Parathyroid adenoma (tissue), 2 donors: Measurements from ENCODE around the gene ZNF462.

Experiments
- H2AFZ ChIP-seq: fragments of 300-600 bp; sonication (generic); one replicate; pipeline ENCODE4 v1.7.0; 2017; ENCODE audit warnings: antibody characterized with exemption, mild to moderate bottlenecking
- H3K27ac ChIP-seq: fragments of 300-600 bp; sonication (generic); one replicate; pipeline ENCODE4 v1.7.0; 2017
- H3K27me3 ChIP-seq: fragments of 300-600 bp; sonication (generic); one replicate; pipeline ENCODE4 v1.7.0; 2017; ENCODE audit warnings: low read length; ENCODE audit not compliant: control insufficient read depth, insufficient read depth
- H3K36me3 ChIP-seq: fragments of 300-600 bp; sonication (generic); one replicate; pipeline ENCODE4 v1.7.0; 2017; ENCODE audit warnings: low read length; ENCODE audit not compliant: control insufficient read depth, insufficient read depth
- H3K4me1 ChIP-seq: fragments of 300-600 bp; sonication (generic); one replicate; pipeline ENCODE4 v1.7.0; 2017; ENCODE audit warnings: control low read depth
- H3K4me2 ChIP-seq: fragments of 300-600 bp; sonication (generic); one replicate; pipeline ENCODE4 v1.7.0; 2017; ENCODE audit warnings: low read length
- H3K4me3 ChIP-seq: fragments of 300-600 bp; sonication (generic); one replicate; pipeline ENCODE4 v1.7.0; 2017; ENCODE audit warnings: low read depth, low read length
- H3K79me2 ChIP-seq: fragments of 300-600 bp; sonication (generic); one replicate; pipeline ENCODE4 v1.7.0; 2017; ENCODE audit warnings: control low read depth
- H3K9ac ChIP-seq: fragments of 300-600 bp; sonication (generic); one replicate; pipeline ENCODE4 v1.7.0; 2017; ENCODE audit warnings: mild to moderate bottlenecking
- H3K9me3 ChIP-seq: fragments of 300-600 bp; sonication (generic); one replicate; pipeline ENCODE4 v1.7.0; 2017; ENCODE audit warnings: low read length; ENCODE audit not compliant: control insufficient read depth
- CTCF ChIP-seq: fragments of 300-600 bp; sonication (generic); IDR thresholded peaks from one replicate; pipeline ENCODE4 v1.7.0; 2017; ENCODE audit warnings: antibody characterized with exemption, mild to moderate bottlenecking
- donor health status: primary hyperparathyroidism.

The ZNF462 gene

GRCh38 chr9:107046692-107047091 lies 183.7 kb downstream of the ZNF462 start:
- H2AFZ ChIP-seq, result no peak overlapping the region
- TF ChIP-seq CTCF, result no peak
- no peaks in the 10 kb centered on the region for H3K9me3 ChIP-seq
- H3K4me1 ChIP-seq, result no peaks in the 10 kb centered on the region
- no peak overlapping the region for H3K9ac ChIP-seq
- no peaks in the 10 kb centered on the region for H3K36me3 ChIP-seq
- H3K27me3 ChIP-seq, result no peaks in the 10 kb centered on the region
- no peak overlapping the region for H3K4me3 ChIP-seq
- H3K27ac ChIP-seq, result no peak overlapping the region
- no peaks in the 10 kb centered on the region for H3K79me2 ChIP-seq
- no peak overlapping the region for H3K4me2 ChIP-seq

DNA sequence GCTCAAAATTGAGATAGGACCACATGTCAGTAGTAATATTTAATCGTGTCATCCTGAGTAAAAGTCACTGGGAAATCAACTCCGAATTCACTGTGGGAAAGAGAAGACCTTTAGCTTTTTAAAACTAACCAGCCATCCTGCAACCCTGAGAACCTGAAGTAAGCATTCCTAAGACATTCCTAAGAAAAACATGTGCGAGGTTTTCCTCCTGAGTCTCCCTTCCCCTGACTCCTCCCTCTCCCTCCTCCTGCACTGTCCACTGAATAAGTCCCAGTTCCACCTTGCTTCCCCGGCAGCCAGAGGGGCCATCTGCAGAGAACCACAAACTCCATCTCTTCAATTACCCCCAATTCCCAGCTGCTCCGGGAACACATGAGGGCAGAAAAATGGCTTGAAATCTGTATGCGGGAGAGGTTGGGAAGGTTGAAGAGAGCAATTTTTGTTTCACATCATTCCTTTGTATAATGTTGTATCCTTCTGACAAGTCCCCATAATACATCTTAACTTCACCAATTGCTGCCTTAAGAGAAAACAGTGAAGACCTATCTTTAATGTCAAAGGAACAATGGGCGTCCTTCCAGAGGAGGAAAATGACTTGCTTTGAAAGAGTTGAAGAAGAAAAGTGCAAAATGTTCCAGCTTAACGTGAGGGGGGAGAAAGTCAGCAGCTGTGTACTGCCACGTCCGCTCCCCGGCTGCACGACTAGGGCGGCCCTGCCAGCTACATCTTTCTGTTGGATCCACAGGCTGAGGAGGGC lies 186.3 kb downstream of the ZNF462 start:
- no peak overlapping the region for H2AFZ ChIP-seq
- H3K27me3 ChIP-seq, result no peaks in the 10 kb centered on the region
- no peak overlapping the region for H3K27ac ChIP-seq
- H3K36me3 ChIP-seq, result no peaks in the 10 kb centered on the region
- no peak overlapping the region for H3K4me2 ChIP-seq
- no peaks in the 10 kb centered on the region for H3K4me1 ChIP-seq
- no peaks in the 10 kb centered on the region for H3K79me2 ChIP-seq
- no peak overlapping the region for H3K9ac ChIP-seq
- no peak overlapping the region for H3K4me3 ChIP-seq
- H3K9me3 ChIP-seq, result no peaks in the 10 kb centered on the region
- no peak for TF ChIP-seq CTCF

- Histone ChIP-seq H3K9ac (no peak overlapping the region), H2AFZ (no peak overlapping the region), H3K9me3 (no peaks in the 10 kb centered on the region), H3K79me2 (no peaks in the 10 kb centered on the region), H3K36me3 (no peaks in the 10 kb centered on the region), H3K27me3 (no peaks in the 10 kb centered on the region), H3K4me1 (no peaks in the 10 kb centered on the region), H3K27ac (no peak overlapping the region), H3K4me2 (no peak overlapping the region), H3K4me3 (no peak overlapping the region)
- TF ChIP-seq CTCF, result no peak
Observed at GRCh38 chr9:107049803-107050184, 186.8 kb downstream of the ZNF462 start.

DNA sequence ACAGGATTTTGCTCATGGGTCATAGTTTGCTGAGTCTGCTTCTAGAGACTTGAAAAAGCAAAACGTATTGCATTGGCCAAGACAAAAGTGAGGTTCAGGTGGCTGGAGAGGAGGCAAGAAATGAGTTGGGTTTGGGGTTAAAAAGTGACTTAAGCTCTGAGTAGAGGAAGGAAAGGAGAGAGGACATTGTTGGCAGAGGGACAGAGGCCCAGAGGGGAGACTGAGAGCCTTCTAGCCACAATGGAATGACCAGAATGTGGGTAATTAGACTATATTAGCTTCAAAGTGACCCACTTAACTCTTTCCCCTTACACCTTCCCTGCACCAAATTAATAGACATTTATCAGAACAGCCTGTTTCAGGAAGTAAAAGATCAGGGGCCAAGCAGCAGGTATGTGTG lies 188.4 kb downstream of the ZNF462 start:
- H3K4me3 ChIP-seq, result no peak overlapping the region
- no peak overlapping the region for H3K9ac ChIP-seq
- H3K79me2 ChIP-seq, result no peaks in the 10 kb centered on the region
- H3K27ac ChIP-seq, result no peak overlapping the region
- no peak overlapping the region for H2AFZ ChIP-seq
- no peaks in the 10 kb centered on the region for H3K9me3 ChIP-seq
- no peak for TF ChIP-seq CTCF
- H3K4me1 ChIP-seq, result no peaks in the 10 kb centered on the region
- H3K36me3 ChIP-seq, result no peaks in the 10 kb centered on the region
- H3K27me3 ChIP-seq, result no peaks in the 10 kb centered on the region
- H3K4me2 ChIP-seq, result no peak overlapping the region

- no peak for TF ChIP-seq CTCF
- Histone ChIP-seq H3K36me3 (no peaks in the 10 kb centered on the region), H2AFZ (no peak overlapping the region), H3K9me3 (no peaks in the 10 kb centered on the region), H3K9ac (no peak overlapping the region), H3K4me1 (no peaks in the 10 kb centered on the region), H3K4me2 (no peak overlapping the region), H3K27me3 (no peaks in the 10 kb centered on the region), H3K27ac (no peak overlapping the region), H3K79me2 (no peaks in the 10 kb centered on the region), H3K4me3 (no peak overlapping the region)
Observed at GRCh38 chr9:107054146-107054545, 191.2 kb downstream of the ZNF462 start.
